Measurements from ENCODE around the gene TUBGCP6. TPM values are rescaled to one million over a fixed set of nuclear protein-coding genes. Genes with fewer than 3 reads are reported as not detected.
"Not testable (repeated sequence)": the region's sequence is repeated elsewhere in the genome, so short reads cannot be mapped to it uniquely, and the experiment has no call there.

The TUBGCP6 gene
- total and polyA plus RNA-seq, 2 donors from 2014 or later: 19.2 to 52.0 TPM

GRCh38 chr22:50275181-50276055, 30.6 kb upstream of the TUBGCP6 start:
- peaks cover 0 to 14% (median 3%) of the 10 kb centered on the region in 3 donors for H3K4me1 ChIP-seq (ENCODE audit: control insufficient read depth in 2 of 3, insufficient read depth in 2 of 3, low read depth in 1 of 3, low read length in 3 of 3)
- no peak for TF ChIP-seq CTCF (IDR thresholded peaks at IDR 0.05; ENCODE audit: borderline replicate concordance, extremely low read depth, insufficient read depth)
- no peak for FAIRE-seq
- intact Hi-C loops (cut with DNase I): no loop called here
- H3K9me3 ChIP-seq (ENCODE audit: control insufficient read depth in 2 of 3, insufficient read depth in 1 of 3, low read length in 3 of 3): no peaks in the 10 kb centered on the region
- H3K27me3 ChIP-seq (ENCODE audit: control insufficient read depth, insufficient read depth, low read length): no peaks in the 10 kb centered on the region
- peaks cover 0 to 40% (median 12%) of the 10 kb centered on the region in 3 donors for H3K36me3 ChIP-seq (ENCODE audit: control insufficient read depth in 2 of 3, insufficient read depth in 3 of 3, low read length in 3 of 3)
- DNase-seq: no peak
- no peak overlapping the region for H3K4me3 ChIP-seq (ENCODE audit: low read length in 3 of 3)
- no peak overlapping the region for H3K27ac ChIP-seq (ENCODE audit: low read depth in 2 of 2, low read length in 2 of 2)
- no peak overlapping the region for H3K9ac ChIP-seq (ENCODE audit: low read length in 3 of 3)

GRCh38 chr22:50274771-50275170, 29.9 kb upstream of the TUBGCP6 start:
- Histone ChIP-seq H3K36me3 (ENCODE audit: control insufficient read depth in 2 of 3, insufficient read depth in 3 of 3, low read length in 3 of 3) (peaks cover 0 to 37% (median 9%) of the 10 kb centered on the region in 3 donors), H3K4me1 (ENCODE audit: control insufficient read depth in 2 of 3, insufficient read depth in 2 of 3, low read depth in 1 of 3, low read length in 3 of 3) (peaks cover 0 to 14% (median 3%) of the 10 kb centered on the region in 3 donors), H3K27ac (ENCODE audit: low read depth in 2 of 2, low read length in 2 of 2) (no peak overlapping the region), H3K4me3 (ENCODE audit: low read length in 3 of 3) (no peak overlapping the region), H3K9ac (ENCODE audit: low read length in 3 of 3) (no peak overlapping the region), H3K9me3 (ENCODE audit: control insufficient read depth in 2 of 3, insufficient read depth in 1 of 3, low read length in 3 of 3) (no peaks in the 10 kb centered on the region), H3K27me3 (ENCODE audit: control insufficient read depth, insufficient read depth, low read length) (no peaks in the 10 kb centered on the region)
- intact Hi-C loops (cut with DNase I): no loop called here
- TF ChIP-seq CTCF (IDR thresholded peaks at IDR 0.05; ENCODE audit: borderline replicate concordance, extremely low read depth, insufficient read depth): no peak
- DNase-seq (no peak), FAIRE-seq (no peak)

GRCh38 chr22:50274311-50274710, 29.5 kb upstream of the TUBGCP6 start:
- Histone ChIP-seq H3K9me3 (ENCODE audit: control insufficient read depth in 2 of 3, insufficient read depth in 1 of 3, low read length in 3 of 3) (no peaks in the 10 kb centered on the region), H3K36me3 (ENCODE audit: control insufficient read depth in 2 of 3, insufficient read depth in 3 of 3, low read length in 3 of 3) (peaks cover 0 to 33% (median 8%) of the 10 kb centered on the region in 3 donors), H3K27ac (ENCODE audit: low read depth in 2 of 2, low read length in 2 of 2) (no peak overlapping the region), H3K9ac (ENCODE audit: low read length in 3 of 3) (no peak overlapping the region), H3K27me3 (ENCODE audit: control insufficient read depth, insufficient read depth, low read length) (no peaks in the 10 kb centered on the region), H3K4me3 (ENCODE audit: low read length in 3 of 3) (no peak overlapping the region), H3K4me1 (ENCODE audit: control insufficient read depth in 2 of 3, insufficient read depth in 2 of 3, low read depth in 1 of 3, low read length in 3 of 3) (peaks cover 0 to 14% (median 3%) of the 10 kb centered on the region in 3 donors)
- intact Hi-C loops (cut with DNase I): no loop called here
- no peak for FAIRE-seq
- TF ChIP-seq CTCF (IDR thresholded peaks at IDR 0.05; ENCODE audit: borderline replicate concordance, extremely low read depth, insufficient read depth): peak; percentile 40
- peak in 2 of 5 donors; percentile 66 to 71 for DNase-seq

GRCh38 chr22:50273781-50274180, 29.0 kb upstream of the TUBGCP6 start:
- H3K9ac ChIP-seq (ENCODE audit: low read length in 3 of 3); H3K4me3 ChIP-seq (ENCODE audit: low read length in 3 of 3); H3K9me3 ChIP-seq (ENCODE audit: control insufficient read depth in 2 of 3, insufficient read depth in 1 of 3, low read length in 3 of 3); FAIRE-seq; H3K27me3 ChIP-seq (ENCODE audit: control insufficient read depth, insufficient read depth, low read length); intact Hi-C loops (cut with DNase I); H3K27ac ChIP-seq (ENCODE audit: low read depth in 2 of 2, low read length in 2 of 2); DNase-seq: not testable (repeated sequence)
- peaks cover 0 to 27% (median 4%) of the 10 kb centered on the region in 3 donors for H3K36me3 ChIP-seq (ENCODE audit: control insufficient read depth in 2 of 3, insufficient read depth in 3 of 3, low read length in 3 of 3)
- H3K4me1 ChIP-seq (ENCODE audit: control insufficient read depth in 2 of 3, insufficient read depth in 2 of 3, low read depth in 1 of 3, low read length in 3 of 3): peaks cover 0 to 17% (median 7%) of the 10 kb centered on the region in 3 donors

- H3K4me1 ChIP-seq (ENCODE audit: control insufficient read depth in 2 of 3, insufficient read depth in 2 of 3, low read depth in 1 of 3, low read length in 3 of 3): peaks cover 0 to 21% (median 7%) of the 10 kb centered on the region in 3 donors
- FAIRE-seq; intact Hi-C loops (cut with DNase I): not testable (repeated sequence)
Measured at GRCh38 chr22:50273352-50273751, 28.5 kb upstream of the TUBGCP6 start.

More at GRCh38 chr22:50273352-50273751, 28.5 kb upstream of the TUBGCP6 start:
- peaks cover 0 to 23% (median 2%) of the 10 kb centered on the region in 3 donors for H3K36me3 ChIP-seq (ENCODE audit: control insufficient read depth in 2 of 3, insufficient read depth in 3 of 3, low read length in 3 of 3)
- DNase-seq; H3K27me3 ChIP-seq (ENCODE audit: control insufficient read depth, insufficient read depth, low read length); H3K27ac ChIP-seq (ENCODE audit: low read depth in 2 of 2, low read length in 2 of 2); H3K4me3 ChIP-seq (ENCODE audit: low read length in 3 of 3); H3K9ac ChIP-seq (ENCODE audit: low read length in 3 of 3); H3K9me3 ChIP-seq (ENCODE audit: control insufficient read depth in 2 of 3, insufficient read depth in 1 of 3, low read length in 3 of 3): not testable (repeated sequence)
